ENCODE data around the gene FRMD7. TPM values are rescaled to one million over a fixed set of nuclear protein-coding genes. Genes with fewer than 3 reads are reported as not detected.

Gene FRMD7
- total and polyA plus RNA-seq, 2 of the 13 experiments (the other 11 are each of a cell fraction or from before 2014, with no cell fraction given): 0.04 TPM; not detected in 1

- Histone ChIP-seq H3K4me1 (ENCODE audit: insufficient read depth, low read length) (no peaks in the 10 kb centered on the region), H3K4me2 (ENCODE audit: low read depth, low read length) (no peak overlapping the region), H3K27me3 (ENCODE audit: control insufficient read depth in 1 of 2, insufficient read depth in 2 of 2, low read length in 2 of 2) (no peaks in the 10 kb centered on the region), H3K9me3 (ENCODE audit: low read length) (no peaks in the 10 kb centered on the region), H3K79me2 (ENCODE audit: insufficient read depth, low read length) (peaks cover 17% of the 10 kb centered on the region), H3K4me3 (replicated peaks in 1 of 3; ENCODE audit: insufficient read depth in 1 of 3, low read depth in 2 of 3, low read length in 3 of 3) (no peak overlapping the region), H3K27ac (ENCODE audit: extremely low read length, insufficient read depth, low read length) (no peak overlapping the region), H2AFZ (ENCODE audit: low read length) (no peak overlapping the region), H3K9ac (ENCODE audit: insufficient read depth, low read depth, low read length) (no peak overlapping the region), H3K36me3 (replicated peaks in 1 of 2; ENCODE audit: control insufficient read depth in 1 of 2, insufficient read depth in 2 of 2, low read length in 2 of 2) (no peaks in the 10 kb centered on the region), H4K20me1 (ENCODE audit: insufficient read depth, low read length) (no peaks in the 10 kb centered on the region)
- POLR2A ChIA-PET: no interaction called here
- ATAC-seq (no peak), DNase-seq (ENCODE audit: low spot score) (no peak), FAIRE-seq (no peak)
- intact Hi-C loops (cut with micrococcal nuclease; ENCODE audit: unreplicated experiment) (no loop called here), in situ Hi-C loops (cut with HindIII; ENCODE audit: extremely low pct_ligation_motif_present, low pct_unique_long_range_greater_than_20kb) (no loop called here)
- no peak for TF ChIP-seq ZNF709 (CRISPR knock-in tag; IDR thresholded peaks at IDR 0.05)
- TF ChIP-seq ARNT2 (CRISPR knock-in tag; IDR thresholded peaks at IDR 0.05; ENCODE audit: low read depth): no peak
- TF ChIP-seq ZNF639 (CRISPR knock-in tag; conservative IDR thresholded peaks at IDR 0.05): no peak
- no TSS peak for BruUV-seq (replicated peaks)
- WGBS (ENCODE audit: low lambda C conversion rate): 80% methylated on average over 2 of the region's 2 CpGs
- CTCF ChIA-PET (ENCODE audit: low intra/inter-chr PET ratio, low total read pairs): no interaction called here
These were observed 81.3 kb downstream of the FRMD7 start for GRCh38 chrX:132046533-132046932.

GRCh38 chrX:132045456-132045855 lies 82.4 kb downstream of the FRMD7 start:
- ATAC-seq: no peak
- 98% methylated on average over 2 of the region's 2 CpGs for WGBS (ENCODE audit: low lambda C conversion rate)
- Histone ChIP-seq H3K79me2 (ENCODE audit: insufficient read depth, low read length) (peaks cover 25% of the 10 kb centered on the region), H3K27me3 (ENCODE audit: control insufficient read depth in 1 of 2, insufficient read depth in 2 of 2, low read length in 2 of 2) (no peaks in the 10 kb centered on the region), H3K4me2 (ENCODE audit: low read depth, low read length) (no peak overlapping the region), H3K4me1 (ENCODE audit: insufficient read depth, low read length) (no peaks in the 10 kb centered on the region), H3K9ac (ENCODE audit: insufficient read depth, low read depth, low read length) (no peak overlapping the region), H3K9me3 (ENCODE audit: low read length) (no peaks in the 10 kb centered on the region), H4K20me1 (ENCODE audit: insufficient read depth, low read length) (no peaks in the 10 kb centered on the region), H3K27ac (ENCODE audit: extremely low read length, insufficient read depth, low read length) (no peak overlapping the region), H3K4me3 (replicated peaks in 1 of 3; ENCODE audit: insufficient read depth in 1 of 3, low read depth in 2 of 3, low read length in 3 of 3) (no peak overlapping the region), H3K36me3 (replicated peaks in 1 of 2; ENCODE audit: control insufficient read depth in 1 of 2, insufficient read depth in 2 of 2, low read length in 2 of 2) (no peaks in the 10 kb centered on the region), H2AFZ (ENCODE audit: low read length) (no peak overlapping the region)
- no peak for FAIRE-seq
- intact Hi-C loops (cut with micrococcal nuclease; ENCODE audit: unreplicated experiment) (no loop called here), in situ Hi-C loops (cut with HindIII; ENCODE audit: extremely low pct_ligation_motif_present, low pct_unique_long_range_greater_than_20kb) (no loop called here)
- ChIA-PET POLR2A (no interaction called here), CTCF (ENCODE audit: low intra/inter-chr PET ratio, low total read pairs) (no interaction called here)
- no peak for TF ChIP-seq SALL1 (CRISPR knock-in tag; IDR thresholded peaks at IDR 0.05)
- TF ChIP-seq SRSF9 (IDR thresholded peaks at IDR 0.05; ENCODE audit: borderline replicate concordance, insufficient read depth, low read depth, low read length, poor library complexity, severe bottlenecking): no peak
- BruUV-seq (replicated peaks): no TSS peak
- no peak for DNase-seq (ENCODE audit: low spot score)
